HepG2 (cell line): Measurements from ENCODE around the gene ZBTB48. TPM values are rescaled to one million over a fixed set of nuclear protein-coding genes. Genes with fewer than 3 reads are reported as not detected.

Experiments used
- BATF2 ChIP-seq: sonication (generic); formaldehyde crosslinking; IDR thresholded peaks from 2 replicates; pipeline ENCODE4 v1.8.0; 2022; ENCODE audit warnings: mild to moderate bottlenecking, missing genetic modification reagents, moderate library complexity
- BRF2 ChIP-seq: sonication (generic); formaldehyde crosslinking; IDR thresholded peaks from 2 replicates; pipeline ENCODE4 v1.8.1; 2022; ENCODE audit warnings: mild to moderate bottlenecking, missing genetic modification reagents
- DBP ChIP-seq: sonication (generic); formaldehyde crosslinking; IDR thresholded peaks from 2 replicates; pipeline ENCODE4 v1.4.0; 2020; ENCODE audit warnings: missing genetic modification reagents; ENCODE audit errors: not compliant biosample characterization
- GTF3A ChIP-seq: sonication (generic); formaldehyde crosslinking; conservative IDR thresholded peaks from 2 replicates; pipeline ENCODE4 v1.4.0; 2020; ENCODE audit warnings: mild to moderate bottlenecking, missing genetic modification reagents
- MLXIP ChIP-seq: sonication (generic); formaldehyde crosslinking; IDR thresholded peaks from 2 replicates; pipeline ENCODE4 v1.9.0; 2021; ENCODE audit warnings: missing genetic modification reagents, borderline replicate concordance
- MXD1 ChIP-seq: sonication (generic); formaldehyde crosslinking; IDR thresholded peaks from 2 replicates; pipeline ENCODE4 v1.4.0; 2020; ENCODE audit warnings: mild to moderate bottlenecking, missing genetic modification reagents
- SALL2 ChIP-seq: sonication (generic); formaldehyde crosslinking; IDR thresholded peaks from 2 replicates; pipeline ENCODE4 v1.8.1; 2023; ENCODE audit warnings: mild to moderate bottlenecking, missing genetic modification reagents, inconsistent platforms
- SKI ChIP-seq: fragments of 450-650 bp; IDR thresholded peaks from one replicate; pipeline ENCODE4 v1.6.1; 2018; ENCODE audit warnings: mild to moderate bottlenecking; ENCODE audit not compliant: partially characterized antibody
- THAP7 ChIP-seq: sonication (generic); formaldehyde crosslinking; IDR thresholded peaks from 2 replicates; pipeline ENCODE4 v1.8.1; 2023; ENCODE audit warnings: mild to moderate bottlenecking, missing genetic modification reagents
- ZBTB37 ChIP-seq: sonication (generic); formaldehyde crosslinking; IDR thresholded peaks from 2 replicates; pipeline ENCODE4 v1.4.0; 2020; ENCODE audit warnings: mild to moderate bottlenecking, missing genetic modification reagents
- ZC3H13 ChIP-seq: sonication (generic); formaldehyde crosslinking; IDR thresholded peaks from 2 replicates; pipeline ENCODE4 v1.8.1; 2023; ENCODE audit warnings: mild to moderate bottlenecking, missing genetic modification reagents, moderate library complexity
- ZNF30 ChIP-seq: sonication (generic); formaldehyde crosslinking; IDR thresholded peaks from 2 replicates; pipeline ENCODE4 v1.5.0; 2020; ENCODE audit warnings: mild to moderate bottlenecking, missing genetic modification reagents
- ZNF547 ChIP-seq: sonication (generic); formaldehyde crosslinking; IDR thresholded peaks from 2 replicates; pipeline ENCODE4 v1.5.1; 2020; ENCODE audit warnings: mild to moderate bottlenecking, missing genetic modification reagents
- ZNF598 ChIP-seq: sonication (generic); formaldehyde crosslinking; IDR thresholded peaks from 2 replicates; pipeline ENCODE4 v1.5.1; 2020; ENCODE audit warnings: mild to moderate bottlenecking, missing genetic modification reagents, borderline replicate concordance
- ZNF713 ChIP-seq: sonication (generic); formaldehyde crosslinking; IDR thresholded peaks from 2 replicates; pipeline ENCODE4 v1.4.0; 2020; ENCODE audit warnings: mild to moderate bottlenecking, missing genetic modification reagents
- ZNF781 ChIP-seq: sonication (generic); formaldehyde crosslinking; IDR thresholded peaks from 2 replicates; pipeline ENCODE4 v1.5.1; 2020; ENCODE audit warnings: borderline replicate concordance, mild to moderate bottlenecking, missing genetic modification reagents; ENCODE audit errors: not compliant biosample characterization
- ZSCAN25 ChIP-seq: sonication (generic); formaldehyde crosslinking; IDR thresholded peaks from 2 replicates; pipeline ENCODE4 v1.8.0; 2022; ENCODE audit warnings: mild to moderate bottlenecking, missing genetic modification reagents
- polyA plus RNA-seq, 8 experiments: library from polyadenylated mRNA; depleted of rRNA in 3 of 8; stranded (reverse) in 7 of 8; unstranded in 1 of 8; fragments of >200 nt; fragmentation: Illumina TruSeq in 4 of 8; extraction: Trizol in 4 of 8; gene quantifications; 2 replicates each; pipeline versions ENCODE4 v1.2.1 to v1.2.3, GENCODE V29; 2011 to 2016; ENCODE audit warnings: low read depth in 4 of 8, missing spikeins in 1 of 8, mixed read lengths in 1 of 8; ENCODE audit not compliant: insufficient read depth in 1 of 8
- total RNA-seq, 5 experiments: library from RNA; depleted of rRNA; stranded (reverse); fragments of >200 nt; fragmentation: Illumina TruSeq; extraction: Trizol; gene quantifications; 2 replicates each; pipeline ENCODE4 v1.2.3, GENCODE V29; 2016; ENCODE audit warnings: low read depth in 1 of 5

The ZBTB48 gene
- total and polyA plus RNA-seq, 2 of the 13 experiments (the other 11 are each of a cell fraction or from before 2014, with no cell fraction given), result 13.0 to 17.1 TPM

GRCh38 chr1:6581561-6582305 is 1.9 kb downstream of the ZBTB48 start (continued):
- no peak for TF ChIP-seq MLXIP (CRISPR knock-in tag)
- TF ChIP-seq ZNF713 (CRISPR knock-in tag), result no peak
- no peak for TF ChIP-seq BRF2 (CRISPR knock-in tag)
- 0 out of 2 replicates have a peak, but pooled peaks have one; percentile 28 for TF ChIP-seq GTF3A
- peak; percentile 78; the same call in 1 of the 2 replicates for TF ChIP-seq ZNF598
- no peak for TF ChIP-seq BATF2 (CRISPR knock-in tag)
- TF ChIP-seq ZNF781 (CRISPR knock-in tag), result no peak
- TF ChIP-seq SKI, result no peak
- no peak for TF ChIP-seq ZBTB37 (CRISPR knock-in tag)
- TF ChIP-seq SALL2 (CRISPR knock-in tag), result 0 out of 2 replicates have a peak, but pooled peaks have one; percentile 2
- 0 out of 2 replicates have a peak, but pooled peaks have one; percentile 40 for TF ChIP-seq ZSCAN25 (CRISPR knock-in tag)
- TF ChIP-seq ZNF30 (CRISPR knock-in tag), result no peak
- no peak for TF ChIP-seq DBP (CRISPR knock-in tag)
- TF ChIP-seq ZC3H13 (CRISPR knock-in tag), result 0 out of 2 replicates have a peak, but pooled peaks have one; percentile 7
- TF ChIP-seq MXD1 (CRISPR knock-in tag), result no peak
- 0 out of 2 replicates have a peak, but pooled peaks have one; percentile 1 for TF ChIP-seq ZNF547
- 0 out of 2 replicates have a peak, but pooled peaks have one; percentile 51 for TF ChIP-seq THAP7 (CRISPR knock-in tag)
- TF ChIP-seq, all 625 proteins: peak for 15
